Right renal pelvis (tissue), 4 donors: ENCODE measurements around the gene BHLHE40. TPM values are rescaled to one million over a fixed set of nuclear protein-coding genes. Genes with fewer than 3 reads are reported as not detected.

Experiments used
- DNase-seq, 4 donors: peaks; one replicate each; pipeline ENCODE4 v3.0.0-alpha.2; 2013; ENCODE audit warnings: low read depth in 4 of 4, low spot score in 3 of 4, missing footprints in 1 of 4
- polyA plus RNA-seq, 4 donors: library from polyadenylated mRNA; unstranded; fragments of 120-200 nt; gene quantifications; one replicate each; pipeline ENCODE4 v1.2.1, GENCODE V29; 2013; ENCODE audit not compliant: insufficient read length in 4 of 4

BHLHE40 gene
- polyA plus RNA-seq, 4 donors, result 24.8 to 30.2 (median 28.2) TPM

GRCh38 chr3:5015056-5015455 lies 35.8 kb downstream of the BHLHE40 start:
- no peak for DNase-seq

- no peak for DNase-seq
Measured at GRCh38 chr3:5016211-5017161, 37.2 kb downstream of the BHLHE40 start.

- no peak for DNase-seq
Measured at GRCh38 chr3:5017925-5018531, 38.8 kb downstream of the BHLHE40 start.

GRCh38 chr3:5019411-5020241 lies 40.4 kb downstream of the BHLHE40 start:
- no peak for DNase-seq

- DNase-seq, result no peak
Measured at GRCh38 chr3:5020242-5020722, 41.0 kb downstream of the BHLHE40 start.

GRCh38 chr3:5021116-5022092 lies 42.2 kb downstream of the BHLHE40 start:
- no peak for DNase-seq

GRCh38 chr3:5022187-5022965 lies 43.1 kb downstream of the BHLHE40 start:
- no peak for DNase-seq

GRCh38 chr3:5022966-5023776 lies 43.9 kb downstream of the BHLHE40 start:
- no peak for DNase-seq

GRCh38 chr3:5023777-5024346 lies 44.6 kb downstream of the BHLHE40 start:
- DNase-seq, result no peak

GRCh38 chr3:5026046-5026362 lies 46.8 kb downstream of the BHLHE40 start:
- no peak for DNase-seq

GRCh38 chr3:5029715-5030114 lies 50.5 kb downstream of the BHLHE40 start:
- no peak for DNase-seq

GRCh38 chr3:5030152-5030551 lies 50.9 kb downstream of the BHLHE40 start:
- DNase-seq, result no peak

GRCh38 chr3:5032844-5033243 lies 53.6 kb downstream of the BHLHE40 start:
- DNase-seq, result no peak

Other genes starting within 250 kb of the BHLHE40 start
- gene ARL8B, start 142.9 kb downstream of the BHLHE40 start, polyA plus RNA-seq, result 10 to 100 TPM; 69.6 to 82.8 (median 82.4) TPM
- gene EDEM1, start 208.3 kb downstream of the BHLHE40 start, polyA plus RNA-seq, result 10 to 100 TPM; 17.0 to 21.6 (median 19.7) TPM